DOHH2 (cell line): ENCODE data around the gene MEGF11.

Experiments
- H3F3A ChIP-seq: fragments of 200-600 bp; sonication (generic), shearing (Covaris generic); 2 replicates; pipeline ENCODE4 v1.6.0; 2016; ENCODE audit warnings: antibody characterized with exemption, mild to moderate bottlenecking; ENCODE audit not compliant: control insufficient read depth, insufficient read depth
- H3K27ac ChIP-seq: fragments of 200-600 bp; sonication (generic); 2 replicates; pipeline ENCODE4 v1.5.1; 2014; ENCODE audit warnings: low read depth, mild to moderate bottlenecking, low read length, moderate library complexity
- H3K27me3 ChIP-seq: fragments of 200-600 bp; sonication (generic); 2 replicates; pipeline ENCODE4 v1.6.1; 2014; ENCODE audit warnings: mild to moderate bottlenecking, low read length, mixed read lengths; ENCODE audit not compliant: control insufficient read depth
- H3K36me3 ChIP-seq: fragments of 200-600 bp; sonication (generic); 2 replicates; pipeline ENCODE4 v1.6.1; 2014; ENCODE audit warnings: mild to moderate bottlenecking, low read length, moderate library complexity, mixed read lengths; ENCODE audit not compliant: control insufficient read depth
- H3K4me1 ChIP-seq: fragments of 200-600 bp; sonication (generic); 2 replicates; pipeline ENCODE4 v1.6.1; 2014; ENCODE audit warnings: mild to moderate bottlenecking, low read length, mixed read lengths; ENCODE audit not compliant: control insufficient read depth
- H3K4me2 ChIP-seq: fragments of 200-600 bp; sonication (generic); 2 replicates; pipeline ENCODE4 v1.6.0; 2014; ENCODE audit warnings: mild to moderate bottlenecking, low read length, moderate library complexity
- H3K4me3 ChIP-seq: fragments of 200-600 bp; sonication (generic); 2 replicates; pipeline ENCODE4 v1.5.1; 2014; ENCODE audit warnings: mild to moderate bottlenecking, low read length, mixed read lengths
- H3K79me2 ChIP-seq: fragments of 200-600 bp; sonication (generic); 2 replicates; pipeline ENCODE4 v1.6.1; 2014; ENCODE audit warnings: mild to moderate bottlenecking, low read length, mixed read lengths; ENCODE audit not compliant: control insufficient read depth
- H3K9me2 ChIP-seq: fragments of 200-600 bp; sonication (generic); replicated peaks from 2 replicates; pipeline ENCODE4 v1.6.1; 2014; ENCODE audit warnings: mild to moderate bottlenecking, low read length, mixed read lengths; ENCODE audit not compliant: control insufficient read depth
- H3K9me3 ChIP-seq: fragments of 200-600 bp; sonication (generic); 2 replicates; pipeline ENCODE4 v1.6.1; 2014; ENCODE audit warnings: antibody characterized with exemption, low read length, mixed read lengths; ENCODE audit not compliant: control insufficient read depth, insufficient read depth
- H4K20me1 ChIP-seq: fragments of 200-600 bp; sonication (generic); 2 replicates; pipeline ENCODE4 v1.6.0; 2014; ENCODE audit warnings: low read depth, mild to moderate bottlenecking, antibody characterized with exemption, low read length, moderate library complexity; ENCODE audit not compliant: control insufficient read depth, insufficient read depth
- CTCF ChIP-seq: fragments of 200-600 bp; sonication (generic); IDR thresholded peaks from one replicate; pipeline ENCODE4 v1.5.1; 2014; ENCODE audit warnings: antibody characterized with exemption, mild to moderate bottlenecking, low read depth, low read length; ENCODE audit not compliant: poor library complexity, severe bottlenecking
- EZH2phosphoT487 ChIP-seq: fragments of 200-600 bp; sonication (generic); IDR thresholded peaks from 2 replicates; pipeline ENCODE4 v1.6.1; 2017; ENCODE audit warnings: borderline replicate concordance, mild to moderate bottlenecking, antibody characterized with exemption, low read length, moderate library complexity, mixed read lengths

MEGF11 gene

GRCh38 chr15:66022163-66022525 is 231.4 kb downstream of the MEGF11 start:
- no peaks in the 10 kb centered on the region for H3K27me3 ChIP-seq
- H3K4me3 ChIP-seq: no peak overlapping the region
- H3K9me3 ChIP-seq: no peaks in the 10 kb centered on the region
- 0 out of 2 replicates have a peak, but pooled peaks cover 4% of the 10 kb centered on the region for H4K20me1 ChIP-seq
- no peaks in the 10 kb centered on the region for H3F3A ChIP-seq
- H3K27ac ChIP-seq: no peak overlapping the region
- no peak for TF ChIP-seq EZH2phosphoT487
- H3K36me3 ChIP-seq: peaks cover 15% of the 10 kb centered on the region
- H3K4me2 ChIP-seq: no peak overlapping the region
- no peaks in the 10 kb centered on the region for H3K79me2 ChIP-seq
- H3K9me2 ChIP-seq: no peaks in the 10 kb centered on the region
- no peaks in the 10 kb centered on the region for H3K4me1 ChIP-seq

DNA sequence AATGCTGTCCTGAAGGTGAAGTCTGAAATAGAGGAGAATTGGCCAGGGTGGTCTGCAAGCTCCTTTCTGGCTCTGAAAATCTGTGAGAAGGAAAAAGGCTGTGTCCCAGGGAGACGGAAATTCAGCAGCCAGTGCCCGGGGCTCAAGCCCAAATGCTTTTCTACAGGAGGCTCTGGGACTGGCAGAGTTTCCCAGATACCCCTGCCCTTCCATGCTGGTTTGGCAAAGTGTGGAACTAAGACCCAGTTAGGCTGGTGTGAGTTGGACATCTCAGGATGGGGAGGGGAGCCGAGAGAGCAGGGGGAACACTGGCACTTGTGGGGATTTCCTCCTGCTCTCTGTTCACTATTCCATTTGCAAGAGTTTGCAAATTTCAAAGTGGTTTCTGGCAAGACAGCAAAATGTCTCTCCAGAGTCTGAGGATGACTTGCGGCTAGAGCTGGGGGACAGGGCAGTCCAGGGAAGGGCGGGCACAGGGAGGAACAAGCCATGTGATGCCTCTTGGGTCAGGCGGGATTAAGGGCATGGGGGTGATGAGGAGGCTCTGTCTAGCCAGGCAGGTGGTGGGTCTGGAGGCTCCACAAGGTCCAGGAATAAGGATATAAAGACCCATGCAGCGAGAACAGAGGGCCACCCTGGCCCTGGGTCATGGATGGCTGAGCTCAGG is 231.9 kb downstream of the MEGF11 start:
- TF ChIP-seq EZH2phosphoT487 (no peak), CTCF (no peak)
- no peaks in the 10 kb centered on the region for H3K79me2 ChIP-seq
- no peaks in the 10 kb centered on the region for H3K27me3 ChIP-seq
- no peak overlapping the region for H3K4me2 ChIP-seq
- H3K9me3 ChIP-seq: no peaks in the 10 kb centered on the region
- H3F3A ChIP-seq: no peaks in the 10 kb centered on the region
- H3K27ac ChIP-seq: no peak overlapping the region
- H3K4me3 ChIP-seq: no peak overlapping the region
- peaks cover 15% of the 10 kb centered on the region for H3K36me3 ChIP-seq
- H3K4me1 ChIP-seq: no peaks in the 10 kb centered on the region
- H4K20me1 ChIP-seq: 0 out of 2 replicates have a peak, but pooled peaks cover 4% of the 10 kb centered on the region
- H3K9me2 ChIP-seq: no peaks in the 10 kb centered on the region

- Histone ChIP-seq H4K20me1 (0 out of 2 replicates have a peak, but pooled peaks cover 4% of the 10 kb centered on the region), H3K27me3 (no peaks in the 10 kb centered on the region), H3F3A (no peaks in the 10 kb centered on the region), H3K9me2 (no peaks in the 10 kb centered on the region), H3K9me3 (no peaks in the 10 kb centered on the region), H3K79me2 (no peaks in the 10 kb centered on the region), H3K4me2 (no peak overlapping the region), H3K36me3 (peaks cover 15% of the 10 kb centered on the region), H3K27ac (no peak overlapping the region), H3K4me3 (no peak overlapping the region), H3K4me1 (peaks cover 3% of the 10 kb centered on the region)
- TF ChIP-seq CTCF (no peak), EZH2phosphoT487 (no peak)
Observed at GRCh38 chr15:66019826-66020398, 233.6 kb downstream of the MEGF11 start.

DNA sequence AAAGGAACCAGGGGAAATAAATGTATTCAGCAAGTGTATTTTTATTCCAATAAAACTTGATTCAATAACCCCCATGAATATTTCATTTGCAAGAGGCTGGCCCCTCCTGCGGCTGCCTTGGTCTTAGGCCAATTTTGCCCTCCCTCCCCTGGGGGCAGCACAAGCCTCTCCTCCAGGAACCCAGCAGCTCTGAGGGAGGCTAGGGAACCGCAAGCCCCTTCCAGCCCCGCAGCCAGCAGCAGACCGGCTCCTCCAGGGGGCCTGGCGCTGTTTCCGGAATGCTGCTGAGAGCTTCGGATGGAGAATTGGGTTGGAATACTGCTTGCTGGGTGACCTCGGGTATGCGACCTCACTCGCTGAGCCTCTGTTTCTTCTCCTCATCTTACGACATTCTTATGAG is 234.2 kb downstream of the MEGF11 start:
- Histone ChIP-seq H3K9me2 (no peaks in the 10 kb centered on the region), H3F3A (no peaks in the 10 kb centered on the region), H3K79me2 (no peaks in the 10 kb centered on the region), H3K9me3 (no peaks in the 10 kb centered on the region), H3K4me2 (no peak overlapping the region), H3K4me3 (no peak overlapping the region), H3K4me1 (peaks cover 9% of the 10 kb centered on the region), H4K20me1 (0 out of 2 replicates have a peak, but pooled peaks cover 4% of the 10 kb centered on the region), H3K36me3 (peaks cover 15% of the 10 kb centered on the region), H3K27ac (no peak overlapping the region), H3K27me3 (no peaks in the 10 kb centered on the region)
- TF ChIP-seq EZH2phosphoT487 (no peak), CTCF (no peak)
